Activated CD8-positive, alpha-beta memory T cell treated with anti-CD3 and anti-CD28 coated beads for 36 hours (primary cell): Measurements from ENCODE around the gene KIF25. TPM values are rescaled to one million over a fixed set of nuclear protein-coding genes. Genes with fewer than 3 reads are reported as not detected.

Source experiments
- CTCF ChIA-PET: fragments of 350-600 bp; sonication (Branson Sonifier 250); formaldehyde crosslinking; loops from one replicate; lab custom pipeline; 2021; ENCODE audit warnings: antibody characterized with exemption; lab: Charles Lee
- POLR2A ChIA-PET: fragments of 350-600 bp; sonication (Branson Sonifier 250); formaldehyde crosslinking; loops from one replicate; lab custom pipeline; 2021; ENCODE audit warnings: antibody characterized with exemption; lab: Charles Lee
- total RNA-seq, 2 experiments: library from RNA; stranded (reverse); gene quantifications; one replicate each; pipeline ENCODE4 v1.2.3, GENCODE V29; 2021

Gene KIF25
- total RNA-seq, 2 experiments from 2014 or later, result not detected

DNA sequence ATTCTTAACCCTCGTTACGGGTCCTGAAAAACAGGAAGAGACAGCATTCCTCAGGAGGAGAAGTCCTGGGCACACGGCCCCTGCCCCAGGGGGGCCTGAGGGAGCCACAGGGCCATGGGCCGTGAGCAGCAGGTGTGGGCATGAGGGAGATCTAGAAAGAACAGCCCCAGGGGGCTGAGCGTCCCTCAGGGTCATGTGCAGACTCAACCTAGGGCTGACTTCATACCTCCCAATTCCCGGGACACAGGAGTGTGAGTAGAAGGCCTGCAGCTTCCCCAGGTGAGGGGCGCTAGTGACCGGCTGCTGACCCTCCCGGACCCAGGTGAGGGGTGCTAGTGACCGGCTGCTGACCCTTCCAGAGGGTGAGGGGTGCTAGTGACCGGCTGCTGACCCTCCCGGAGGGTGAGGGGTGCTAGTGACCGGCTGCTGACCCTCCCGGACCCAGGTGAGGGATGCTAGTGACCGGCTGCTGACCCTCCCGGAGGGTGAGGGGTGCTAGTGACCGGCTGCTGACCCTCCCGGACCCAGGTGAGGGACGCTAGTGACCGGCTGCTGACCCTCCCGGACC is 46.5 kb downstream of the KIF25 start:
- ChIA-PET POLR2A (no interaction called here), CTCF (no interaction called here)

DNA sequence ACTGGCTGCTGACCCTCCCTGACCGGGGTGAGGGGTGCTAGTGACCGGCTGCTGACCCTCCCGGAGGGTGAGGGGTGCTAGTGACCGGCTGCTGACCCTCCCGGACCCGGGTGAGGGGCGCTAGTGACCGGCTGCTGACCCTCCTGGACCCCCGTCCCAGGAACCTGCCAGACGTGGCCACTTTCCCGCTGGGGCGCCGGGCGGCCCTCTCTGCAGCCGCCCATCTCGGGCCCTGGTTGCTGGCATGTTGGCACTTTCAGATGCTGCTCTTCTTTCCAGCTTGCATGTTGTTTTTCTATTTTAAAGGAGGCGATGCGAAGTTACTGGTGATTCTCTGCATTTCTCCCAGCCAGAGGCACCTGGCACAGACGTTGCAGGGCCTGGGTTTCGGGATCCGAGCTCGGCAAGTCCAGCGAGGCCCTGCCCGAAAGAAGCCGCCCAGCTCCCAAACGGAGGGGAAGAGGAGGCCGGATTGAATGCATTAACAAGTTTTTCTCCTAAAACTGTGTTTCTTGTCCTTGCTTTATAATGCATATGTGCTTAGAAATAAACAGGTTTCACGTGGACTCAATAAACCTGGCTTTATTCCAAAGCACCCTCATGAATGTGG is 47.2 kb downstream of the KIF25 start:
- ChIA-PET CTCF (no interaction called here), POLR2A (no interaction called here)

DNA sequence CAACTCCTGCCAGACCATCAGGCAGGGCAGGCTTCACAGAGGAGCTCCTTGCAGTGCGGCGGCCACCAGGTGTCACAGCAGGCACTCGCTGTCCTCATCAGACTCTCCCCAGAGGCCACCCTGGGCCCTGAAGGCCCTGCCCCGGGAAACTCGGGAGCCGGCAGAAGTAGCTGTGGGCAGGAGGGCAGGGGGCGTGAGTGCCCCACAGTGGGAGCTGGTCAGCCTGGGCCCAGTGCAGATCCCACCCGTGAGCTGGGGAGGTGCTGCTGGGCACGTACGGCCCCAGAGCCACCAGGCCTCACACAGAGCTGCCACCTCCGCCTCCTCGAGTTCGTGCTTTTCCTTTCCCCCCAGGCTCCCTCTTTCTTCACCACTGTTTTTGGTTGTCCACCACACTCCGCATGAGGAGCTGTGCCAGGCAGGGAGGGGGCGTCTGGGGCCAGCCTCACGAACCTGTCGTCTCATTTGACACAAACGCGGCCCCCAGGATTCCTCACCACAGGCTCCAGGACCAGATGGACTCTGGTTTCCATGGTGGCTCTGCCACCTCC is 47.7 kb downstream of the KIF25 start:
- ChIA-PET POLR2A (no interaction called here), CTCF (no interaction called here)

DNA sequence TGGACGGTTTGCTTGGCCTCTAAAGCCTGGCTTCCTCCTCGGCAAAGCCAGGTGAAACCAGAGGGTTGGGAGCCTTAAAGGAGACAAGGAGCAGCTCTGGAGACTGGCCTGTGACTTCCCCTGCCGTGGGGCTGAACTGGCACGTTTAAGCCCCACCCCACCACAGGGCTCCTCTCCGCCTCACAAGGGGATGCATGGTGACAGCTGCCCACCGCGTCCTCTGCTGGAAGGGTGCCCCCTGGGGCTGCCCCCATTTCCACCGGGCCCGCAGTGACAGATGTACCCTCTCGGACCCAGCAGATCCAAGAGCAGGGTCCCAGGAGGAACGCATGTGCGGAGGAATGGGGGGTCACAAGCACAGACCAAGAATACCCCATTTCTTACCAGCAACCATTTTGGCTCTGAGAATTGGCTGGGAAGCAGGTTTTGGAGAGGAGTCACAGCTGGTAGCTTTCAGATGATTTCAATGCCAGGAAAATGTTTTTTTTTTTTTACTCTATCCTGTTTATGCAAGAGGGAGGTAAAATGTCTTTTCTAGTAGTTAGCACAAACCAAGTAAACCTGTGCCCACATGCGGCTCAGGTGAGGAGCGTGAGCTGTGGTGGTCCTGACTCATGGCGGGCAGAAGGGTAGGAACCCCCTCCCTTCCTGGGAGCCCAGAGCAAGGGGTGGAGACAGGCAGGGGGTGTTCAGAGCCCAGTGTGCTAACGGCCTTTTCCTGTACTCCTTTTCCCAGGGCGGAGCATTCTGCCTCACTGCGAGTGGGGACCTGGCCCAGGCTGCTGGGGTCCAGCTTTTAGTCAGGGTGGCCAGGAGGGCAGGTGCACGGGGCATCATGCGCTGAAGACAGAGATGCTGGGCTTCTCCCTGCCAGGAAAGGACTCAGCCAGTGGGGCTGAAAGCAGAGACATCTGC is 48.5 kb downstream of the KIF25 start:
- ChIA-PET POLR2A (no interaction called here), CTCF (interaction anchor here (0.7 kb wide), 1 partner anchor 583 kb away, joined by 3 read pairs; no protein-coding TSS in a partner anchor)

DNA sequence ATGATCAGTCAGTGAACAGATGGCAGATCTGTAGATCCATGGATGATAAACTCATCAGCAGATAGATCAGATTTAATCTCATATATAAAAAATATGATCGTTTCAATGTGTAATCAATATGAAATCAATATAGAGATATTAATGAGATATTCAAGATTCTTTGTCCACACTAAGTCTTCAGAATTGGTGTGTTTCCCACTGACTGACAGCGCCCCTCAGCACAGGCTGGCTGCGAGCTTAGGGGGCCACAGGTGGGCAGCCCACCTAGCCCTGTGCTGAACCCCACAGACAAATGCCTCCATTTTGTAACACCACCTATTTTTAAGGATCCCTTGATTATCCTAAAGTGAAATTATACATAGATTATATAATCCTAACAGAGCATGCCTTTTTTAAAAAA is 49.2 kb downstream of the KIF25 start:
- CTCF ChIA-PET, result interaction anchor here (0.7 kb wide), 1 partner anchor 584 kb away, joined by 3 read pairs; no protein-coding TSS in a partner anchor

GRCh38 chr6:168047841-168048723 is 50.6 kb downstream of the KIF25 start:
- CTCF ChIA-PET, result no interaction called here
- POLR2A ChIA-PET, result no interaction called here

More for the DNA sequence above, 49.2 kb downstream of the KIF25 start:
- POLR2A ChIA-PET, result no interaction called here

DNA sequence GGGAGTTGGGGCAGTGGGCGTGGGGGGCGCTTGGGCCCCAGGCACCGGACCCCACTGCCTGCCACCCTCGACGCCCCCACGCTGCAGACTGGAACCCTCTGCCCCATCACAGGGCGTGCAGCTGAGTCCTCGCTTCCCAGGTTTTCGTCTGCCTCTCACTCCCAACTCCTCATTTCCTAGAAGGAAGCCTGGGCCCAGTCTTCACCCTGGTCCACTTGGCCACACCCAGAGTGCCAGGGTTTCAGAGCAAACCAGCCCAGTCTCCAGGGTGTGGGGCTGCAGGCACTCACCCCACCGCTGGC is 51.2 kb downstream of the KIF25 start:
- CTCF ChIA-PET, result no interaction called here
- POLR2A ChIA-PET, result no interaction called here

DNA sequence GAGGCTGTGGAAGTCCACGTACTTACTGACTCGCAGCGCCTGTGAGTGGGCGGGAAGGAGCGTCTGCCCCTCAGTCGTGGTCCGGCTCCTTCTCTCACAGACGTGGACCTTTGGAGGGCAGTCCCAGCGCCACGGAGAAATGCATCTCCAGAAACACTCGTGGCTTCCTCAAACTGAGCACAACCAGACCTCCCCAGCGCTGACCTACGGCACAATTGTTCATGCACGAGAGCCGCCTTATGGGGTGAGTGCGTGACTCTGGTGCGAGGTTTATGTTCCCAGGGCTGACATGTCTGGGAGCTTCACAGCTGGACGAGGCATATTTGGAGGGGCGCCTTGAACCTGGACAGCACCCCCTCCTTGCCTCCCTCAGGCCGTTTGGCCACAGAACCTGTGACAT is 51.8 kb downstream of the KIF25 start:
- CTCF ChIA-PET, result no interaction called here
- POLR2A ChIA-PET, result no interaction called here

GRCh38 chr6:168049706-168050224 is 52.3 kb downstream of the KIF25 start:
- ChIA-PET CTCF (no interaction called here), POLR2A (no interaction called here)

DNA sequence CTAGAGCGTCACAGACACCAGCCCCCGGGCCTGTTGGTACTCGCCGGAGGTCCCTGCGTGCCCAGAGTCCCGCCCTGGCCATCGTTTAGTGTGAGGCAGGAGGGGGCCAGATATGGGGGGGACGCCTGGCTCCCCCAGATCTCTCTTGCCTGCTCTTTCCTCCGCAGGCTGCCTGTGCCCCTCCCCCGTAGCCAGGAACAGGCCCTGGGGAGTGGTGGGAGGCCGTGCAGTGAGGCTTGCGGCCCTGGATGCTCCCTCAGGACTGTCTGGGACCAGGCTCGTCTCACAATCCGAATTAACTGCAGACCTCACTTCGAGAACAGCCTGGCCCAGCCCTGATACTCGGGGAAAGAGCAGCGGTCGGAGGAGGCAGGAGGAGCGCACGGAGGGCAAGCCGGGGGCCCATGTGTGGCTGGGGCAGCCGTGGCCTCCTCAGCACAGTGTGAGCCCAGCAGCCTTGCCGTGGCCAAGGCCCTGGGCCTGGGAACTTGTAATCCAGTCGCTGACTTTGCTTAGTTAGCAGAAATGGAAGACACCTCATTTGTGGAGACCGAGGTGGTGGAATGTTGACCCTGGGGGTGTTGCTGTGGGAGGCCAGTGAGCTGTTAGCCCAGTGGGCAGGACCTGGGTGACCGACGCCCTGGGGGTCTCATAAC is 52.9 kb downstream of the KIF25 start:
- ChIA-PET POLR2A (no interaction called here), CTCF (no interaction called here)

GRCh38 chr6:168050881-168051586 is 53.6 kb downstream of the KIF25 start:
- POLR2A ChIA-PET, result no interaction called here

GRCh38 chr6:168051648-168052047 is 54.2 kb downstream of the KIF25 start:
- CTCF ChIA-PET, result no interaction called here
- POLR2A ChIA-PET, result no interaction called here

More at GRCh38 chr6:168050881-168051586, 53.6 kb downstream of the KIF25 start:
- CTCF ChIA-PET, result no interaction called here

GRCh38 chr6:168052291-168052891 is 54.9 kb downstream of the KIF25 start:
- ChIA-PET POLR2A (no interaction called here), CTCF (no interaction called here)

DNA sequence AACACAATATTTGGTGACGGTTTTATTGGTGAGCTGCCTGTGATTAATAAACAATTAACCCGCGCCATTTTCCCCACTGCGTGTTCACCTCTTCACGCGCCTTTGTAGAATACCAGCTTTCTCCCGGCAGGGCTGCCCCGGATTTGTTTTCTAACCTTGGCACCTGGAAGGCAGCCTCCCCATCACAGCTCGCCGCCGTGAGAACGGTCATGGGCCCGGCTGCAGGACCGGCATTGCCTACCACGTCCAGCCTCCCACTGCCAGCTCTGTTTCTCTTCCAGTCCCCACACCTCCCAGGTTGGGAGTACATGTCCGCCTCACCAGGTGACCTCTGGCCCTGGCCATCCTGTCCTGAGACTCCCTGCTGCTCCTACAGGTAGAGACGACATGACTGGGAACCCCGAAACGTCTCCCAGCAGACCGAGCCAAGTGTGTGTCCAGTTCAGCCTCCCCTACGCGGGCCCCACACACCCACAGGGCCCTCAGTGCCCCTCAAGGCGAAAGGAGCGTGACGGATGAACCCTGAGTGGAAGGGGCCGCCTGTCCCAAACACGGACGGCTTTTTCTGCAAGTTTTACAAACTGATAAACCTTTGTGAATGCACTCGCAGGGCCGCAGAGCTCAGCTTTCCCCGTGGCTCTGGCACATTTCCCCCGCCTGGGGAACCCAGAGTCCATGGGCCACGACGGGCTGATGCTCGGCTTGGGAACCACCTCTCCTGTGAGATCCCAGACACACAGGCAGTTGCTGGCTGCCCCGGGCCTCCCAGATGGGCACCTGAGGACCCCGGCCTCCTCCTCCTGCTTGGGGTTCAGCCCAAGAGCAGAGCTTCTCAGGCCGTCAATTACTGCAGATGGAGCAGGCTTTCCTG is 55.9 kb downstream of the KIF25 start:
- ChIA-PET CTCF (no interaction called here), POLR2A (no interaction called here)

GRCh38 chr6:168053957-168054471 is 56.5 kb downstream of the KIF25 start:
- ChIA-PET CTCF (no interaction called here), POLR2A (no interaction called here)

DNA sequence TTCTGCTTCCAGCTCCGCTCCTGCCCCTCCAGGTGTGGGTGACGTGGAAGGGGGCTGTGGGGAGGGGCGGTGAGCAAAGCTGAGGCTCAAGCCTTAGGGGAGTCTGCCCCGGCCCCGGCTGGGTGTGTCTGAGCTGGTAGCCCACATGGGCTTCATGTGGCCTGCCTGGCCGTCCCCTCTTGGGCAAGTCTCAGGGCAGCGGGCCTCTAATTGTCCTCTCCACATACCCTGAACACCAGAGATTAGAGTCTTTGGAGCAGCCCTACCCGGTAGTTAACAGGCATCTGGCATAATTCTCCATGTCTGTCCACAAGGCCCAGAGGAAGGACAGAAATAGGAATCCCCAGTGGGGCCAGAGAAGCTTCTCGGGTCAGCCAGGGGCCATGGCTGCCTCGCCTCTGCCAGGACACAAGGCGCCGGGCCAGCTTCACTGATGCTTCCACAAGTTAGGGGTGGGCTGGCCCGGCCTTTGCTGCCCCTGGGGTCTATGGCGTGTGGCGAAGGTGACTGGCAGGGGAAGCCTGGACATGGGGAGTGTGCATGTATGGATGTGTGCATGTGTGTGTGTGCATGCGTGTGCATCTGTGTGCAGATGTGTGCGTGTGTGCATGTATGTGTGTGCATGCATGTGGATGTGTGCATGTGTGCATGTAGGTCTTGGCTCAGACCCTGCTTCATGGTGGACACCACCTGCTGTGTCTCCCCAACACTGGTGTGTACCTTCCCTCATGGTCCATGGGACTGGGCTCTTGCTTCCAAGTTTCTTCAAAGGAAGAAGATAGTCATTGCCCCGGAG is 57.5 kb downstream of the KIF25 start:
- ChIA-PET CTCF (no interaction called here), POLR2A (no interaction called here)
